Measurements from ENCODE around the gene ARHGEF11.

The ARHGEF11 gene

GRCh38 chr1:156908955-156909354 is 136.6 kb downstream of the ARHGEF11 start:
- DNase-seq (ENCODE audit: low spot score): no peak

GRCh38 chr1:156908541-156908940 is 137.0 kb downstream of the ARHGEF11 start:
- no peak for DNase-seq (ENCODE audit: low spot score)

- no peak for DNase-seq (ENCODE audit: low spot score)
These were observed 139.2 kb downstream of the ARHGEF11 start for GRCh38 chr1:156906206-156906906.

GRCh38 chr1:156905651-156906050 is 139.9 kb downstream of the ARHGEF11 start:
- DNase-seq (ENCODE audit: low spot score): no peak

GRCh38 chr1:156905176-156905575 is 140.4 kb downstream of the ARHGEF11 start:
- DNase-seq (ENCODE audit: low spot score): no peak

GRCh38 chr1:156904187-156904959 is 141.2 kb downstream of the ARHGEF11 start:
- no peak for DNase-seq (ENCODE audit: low spot score)

GRCh38 chr1:156903328-156904091 is 142.0 kb downstream of the ARHGEF11 start:
- DNase-seq (ENCODE audit: low spot score): no peak

- no peak for DNase-seq (ENCODE audit: low spot score)
These were observed 143.3 kb downstream of the ARHGEF11 start for GRCh38 chr1:156901966-156902915.

- DNase-seq (ENCODE audit: low spot score): no peak
These were observed 144.0 kb downstream of the ARHGEF11 start for GRCh38 chr1:156901590-156901900.

GRCh38 chr1:156900896-156901589 is 144.5 kb downstream of the ARHGEF11 start:
- DNase-seq (ENCODE audit: low spot score): no peak

GRCh38 chr1:156899956-156900718 is 145.4 kb downstream of the ARHGEF11 start:
- DNase-seq (ENCODE audit: low spot score): no peak

- no peak for DNase-seq (ENCODE audit: low spot score)
These were observed 146.4 kb downstream of the ARHGEF11 start for GRCh38 chr1:156898971-156899664.

- DNase-seq (ENCODE audit: low spot score): no peak
These were observed 147.4 kb downstream of the ARHGEF11 start for GRCh38 chr1:156898161-156898566.

- no peak for DNase-seq (ENCODE audit: low spot score)
These were observed 148.3 kb downstream of the ARHGEF11 start for GRCh38 chr1:156897078-156897825.

GRCh38 chr1:156896490-156897033 is 149.0 kb downstream of the ARHGEF11 start:
- no peak for DNase-seq (ENCODE audit: low spot score)

GRCh38 chr1:156895927-156896326 is 149.6 kb downstream of the ARHGEF11 start:
- no peak for DNase-seq (ENCODE audit: low spot score)

- no peak for DNase-seq (ENCODE audit: low spot score)
These were observed 150.1 kb downstream of the ARHGEF11 start for GRCh38 chr1:156895455-156895812.

- no peak for DNase-seq (ENCODE audit: low spot score)
These were observed 150.7 kb downstream of the ARHGEF11 start for GRCh38 chr1:156894711-156895454.
